ENCODE results near the gene RGS3.

Gene RGS3

DNA sequence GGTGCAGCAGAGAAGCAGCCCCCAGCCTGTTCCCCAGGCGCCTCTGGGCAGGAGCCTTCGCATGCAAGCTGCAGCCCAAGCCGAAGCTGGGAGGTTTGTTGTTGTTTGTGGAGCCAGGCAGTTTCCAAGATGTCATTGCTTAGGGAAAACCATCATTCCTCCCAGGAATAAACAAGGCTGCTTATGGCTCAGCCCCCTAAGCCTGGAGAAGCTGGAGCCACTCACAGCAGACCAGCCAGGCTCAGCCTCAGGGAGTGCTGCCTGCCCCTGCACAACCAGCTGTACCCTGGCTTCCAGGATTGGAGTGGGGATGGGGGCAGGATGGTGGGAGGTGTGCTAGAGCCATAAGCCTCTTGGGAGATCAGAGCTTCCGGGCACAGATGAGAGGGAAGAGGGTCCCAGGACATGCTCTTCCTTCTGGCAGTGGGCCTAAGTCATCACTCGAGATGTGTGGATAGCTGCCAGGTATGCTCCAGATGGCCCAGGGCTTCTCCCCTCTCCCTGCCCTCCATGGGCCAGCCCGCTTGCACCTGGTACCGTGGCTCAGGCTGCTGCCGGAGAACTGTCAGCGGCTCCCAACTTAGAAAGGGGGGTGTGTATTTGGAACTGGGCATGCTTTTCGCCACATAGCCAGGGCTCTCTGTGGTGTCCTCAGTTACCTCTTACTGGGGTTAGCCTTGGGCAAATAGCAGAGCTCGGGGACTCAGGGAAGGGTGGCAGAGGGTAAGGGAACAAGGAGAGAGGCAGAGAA is 105.2 kb downstream of the RGS3 start:
- peaks cover 2% of the 10 kb centered on the region; the same call in 1 of the 2 replicates for H3K27me3 ChIP-seq (ENCODE audit: control insufficient read depth, insufficient read depth, low read length)
- WGBS (ENCODE audit: insufficient coverage, insufficient read length) = no CpG with 5 or more reads among the region's 11 CpGs
- no peak overlapping the region for H3K4me3 ChIP-seq (ENCODE audit: low read length)
- H3K4me1 ChIP-seq (ENCODE audit: control insufficient read depth, insufficient read depth, low read length) = no peaks in the 10 kb centered on the region
- H3K27ac ChIP-seq (ENCODE audit: low read length) = no peak overlapping the region
- no peak for DNase-seq (ENCODE audit: low read depth, low spot score)
- no peaks in the 10 kb centered on the region for H3K36me3 ChIP-seq (ENCODE audit: control insufficient read depth, insufficient read depth, low read length)
- H3K9me3 ChIP-seq (ENCODE audit: control insufficient read depth, insufficient read depth, low read length) = no peaks in the 10 kb centered on the region

- no peak for DNase-seq (ENCODE audit: low read depth, low spot score)
- H3K4me3 ChIP-seq (ENCODE audit: low read length) = no peak overlapping the region
- H3K27me3 ChIP-seq (ENCODE audit: control insufficient read depth, insufficient read depth, low read length) = no peaks in the 10 kb centered on the region
- no peaks in the 10 kb centered on the region for H3K9me3 ChIP-seq (ENCODE audit: control insufficient read depth, insufficient read depth, low read length)
- no CpG with 5 or more reads among the region's 2 CpGs for WGBS (ENCODE audit: insufficient coverage, insufficient read length)
- H3K27ac ChIP-seq (ENCODE audit: low read length) = no peak overlapping the region
- peaks cover 3% of the 10 kb centered on the region; the same call in 1 of the 2 replicates for H3K4me1 ChIP-seq (ENCODE audit: control insufficient read depth, insufficient read depth, low read length)
- H3K36me3 ChIP-seq (ENCODE audit: control insufficient read depth, insufficient read depth, low read length) = no peaks in the 10 kb centered on the region
Measured at GRCh38 chr9:113569472-113570060, 106.0 kb downstream of the RGS3 start.

DNA sequence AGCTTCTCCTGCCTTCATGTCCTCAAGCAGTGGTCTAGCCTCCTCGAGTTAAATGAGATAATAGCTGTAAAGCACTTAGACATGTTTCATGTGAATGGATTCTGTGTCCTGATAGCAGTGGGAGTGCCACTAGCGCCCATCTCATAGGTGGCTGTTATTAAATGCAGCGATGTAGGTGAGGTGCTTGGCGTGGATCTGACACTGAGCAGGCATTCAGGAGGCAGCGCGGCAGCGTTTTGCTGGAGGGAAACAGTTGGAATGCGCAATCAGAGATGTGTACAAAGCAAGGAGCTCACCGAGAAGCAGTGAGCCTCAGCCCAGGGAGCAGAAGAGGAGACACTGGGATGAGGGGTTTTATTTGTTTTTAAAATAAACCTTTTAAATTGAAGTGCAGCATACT is 106.6 kb downstream of the RGS3 start:
- no peaks in the 10 kb centered on the region for H3K9me3 ChIP-seq (ENCODE audit: control insufficient read depth, insufficient read depth, low read length)
- peaks cover 3% of the 10 kb centered on the region; the same call in 1 of the 2 replicates for H3K4me1 ChIP-seq (ENCODE audit: control insufficient read depth, insufficient read depth, low read length)
- H3K27me3 ChIP-seq (ENCODE audit: control insufficient read depth, insufficient read depth, low read length) = no peaks in the 10 kb centered on the region
- H3K36me3 ChIP-seq (ENCODE audit: control insufficient read depth, insufficient read depth, low read length) = no peaks in the 10 kb centered on the region
- H3K4me3 ChIP-seq (ENCODE audit: low read length) = no peak overlapping the region
- no CpG with 5 or more reads among the region's 9 CpGs for WGBS (ENCODE audit: insufficient coverage, insufficient read length)
- DNase-seq (ENCODE audit: low read depth, low spot score) = no peak
- no peak overlapping the region for H3K27ac ChIP-seq (ENCODE audit: low read length)

DNA sequence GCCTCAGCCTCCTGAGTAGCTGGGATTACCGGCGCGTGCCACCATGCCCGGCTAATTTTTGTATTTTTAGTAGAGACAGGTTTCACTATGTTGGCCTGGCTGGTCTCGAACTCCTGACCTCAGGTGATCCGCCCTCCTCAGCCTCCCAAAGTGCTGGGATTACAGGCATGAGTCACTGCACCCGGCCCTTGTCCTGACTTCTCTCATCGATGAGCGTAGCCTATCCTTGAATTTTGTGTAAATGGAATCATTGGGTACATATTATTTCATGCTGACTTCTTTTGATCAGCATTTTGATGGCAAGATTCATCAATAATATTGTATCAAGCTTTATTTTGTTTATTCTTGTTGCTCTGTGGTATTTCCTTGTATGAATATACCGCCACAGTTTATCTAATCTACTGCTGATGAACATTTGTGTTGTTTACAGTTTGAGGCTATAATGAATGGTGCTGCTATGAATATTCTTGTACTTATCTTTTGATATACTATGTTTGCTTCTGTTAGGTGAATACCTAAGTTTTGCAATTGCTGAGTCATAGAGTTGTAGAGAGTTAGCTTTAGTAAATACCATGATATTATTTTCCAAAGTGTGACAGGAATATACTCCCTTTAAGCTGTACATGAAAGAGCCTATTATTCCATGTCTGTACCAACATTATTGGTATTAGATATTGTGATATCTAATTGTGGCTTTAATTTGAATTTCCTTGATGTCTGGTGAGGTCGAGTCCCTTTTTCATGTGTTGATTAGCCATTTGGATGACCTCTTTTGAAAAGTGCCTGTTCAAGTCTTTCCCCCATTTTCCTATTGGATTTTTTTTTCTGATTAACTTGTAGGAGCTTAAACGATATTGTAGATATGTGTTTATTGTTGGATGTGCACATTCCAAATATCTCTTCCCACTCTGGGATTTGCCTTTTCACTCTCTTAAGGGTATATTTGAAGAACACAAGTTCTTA is 107.5 kb downstream of the RGS3 start:
- Histone ChIP-seq H3K4me1 (ENCODE audit: control insufficient read depth, insufficient read depth, low read length) (peaks cover 3% of the 10 kb centered on the region; the same call in 1 of the 2 replicates), H3K4me3 (ENCODE audit: low read length) (no peak overlapping the region), H3K36me3 (ENCODE audit: control insufficient read depth, insufficient read depth, low read length) (no peaks in the 10 kb centered on the region), H3K27me3 (ENCODE audit: control insufficient read depth, insufficient read depth, low read length) (no peaks in the 10 kb centered on the region), H3K27ac (ENCODE audit: low read length) (no peak overlapping the region), H3K9me3 (ENCODE audit: control insufficient read depth, insufficient read depth, low read length) (no peaks in the 10 kb centered on the region)
- no CpG with 5 or more reads among the region's 12 CpGs for WGBS (ENCODE audit: insufficient coverage, insufficient read length)
- DNase-seq (ENCODE audit: low read depth, low spot score) = no peak

GRCh38 chr9:113572076-113572861 is 108.7 kb downstream of the RGS3 start:
- H3K9me3 ChIP-seq (ENCODE audit: control insufficient read depth, insufficient read depth, low read length) = no peaks in the 10 kb centered on the region
- WGBS (ENCODE audit: insufficient coverage, insufficient read length) = no CpG with 5 or more reads among the region's 8 CpGs
- no peak overlapping the region for H3K27ac ChIP-seq (ENCODE audit: low read length)
- H3K4me3 ChIP-seq (ENCODE audit: low read length) = no peak overlapping the region
- no peak for DNase-seq (ENCODE audit: low read depth, low spot score)
- no peaks in the 10 kb centered on the region for H3K27me3 ChIP-seq (ENCODE audit: control insufficient read depth, insufficient read depth, low read length)
- H3K36me3 ChIP-seq (ENCODE audit: control insufficient read depth, insufficient read depth, low read length) = no peaks in the 10 kb centered on the region
- peaks cover 3% of the 10 kb centered on the region; the same call in 1 of the 2 replicates for H3K4me1 ChIP-seq (ENCODE audit: control insufficient read depth, insufficient read depth, low read length)

DNA sequence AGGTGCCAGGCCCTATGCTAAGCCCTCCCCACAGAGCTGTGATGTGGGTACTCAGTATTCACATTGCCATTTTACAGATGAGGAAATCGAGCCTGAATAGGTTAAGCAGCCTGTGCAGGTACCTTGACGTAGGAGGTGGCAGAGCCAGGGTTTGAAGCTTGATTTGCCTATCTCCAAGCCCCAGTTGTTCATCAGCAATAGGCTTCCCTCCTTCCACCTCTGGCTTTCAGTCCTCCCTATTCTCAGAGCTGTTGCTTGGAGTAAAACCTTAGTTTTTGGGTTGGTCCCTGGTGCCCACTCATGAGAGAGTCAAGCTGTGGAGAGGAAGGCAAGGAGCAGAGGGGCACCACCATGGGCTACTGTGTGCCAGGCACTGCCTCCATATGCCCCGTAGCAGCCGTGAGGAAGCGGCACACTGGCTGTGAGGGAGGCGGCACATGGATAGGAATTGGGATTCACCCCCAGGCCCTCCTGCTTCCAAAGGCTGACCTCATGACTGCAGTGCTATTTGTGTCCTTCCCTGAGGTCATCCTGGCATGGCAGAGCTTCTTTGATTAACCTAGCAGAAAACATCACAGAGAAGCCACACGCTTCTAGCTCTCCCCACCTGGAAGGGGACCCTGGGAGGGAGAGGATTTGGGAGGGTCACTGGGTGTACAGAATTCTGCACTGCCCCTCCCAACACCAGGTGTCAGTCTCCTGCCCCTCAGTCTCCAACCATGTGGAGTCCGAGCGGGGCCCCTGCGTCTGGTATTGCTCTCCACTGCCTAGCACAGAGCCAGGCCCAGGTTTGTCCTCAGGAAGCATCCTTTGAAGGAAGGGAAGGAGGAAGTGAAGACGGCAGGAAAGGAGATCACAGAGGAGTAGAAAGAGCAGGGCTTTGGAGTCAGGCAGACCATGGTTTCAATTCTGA is 109.8 kb downstream of the RGS3 start:
- no peak for DNase-seq (ENCODE audit: low read depth, low spot score)
- H3K36me3 ChIP-seq (ENCODE audit: control insufficient read depth, insufficient read depth, low read length) = no peaks in the 10 kb centered on the region
- WGBS (ENCODE audit: insufficient coverage, insufficient read length) = no CpG with 5 or more reads among the region's 11 CpGs
- peaks cover 3% of the 10 kb centered on the region; the same call in 1 of the 2 replicates for H3K4me1 ChIP-seq (ENCODE audit: control insufficient read depth, insufficient read depth, low read length)
- H3K9me3 ChIP-seq (ENCODE audit: control insufficient read depth, insufficient read depth, low read length) = no peaks in the 10 kb centered on the region
- no peak overlapping the region for H3K27ac ChIP-seq (ENCODE audit: low read length)
- H3K27me3 ChIP-seq (ENCODE audit: control insufficient read depth, insufficient read depth, low read length) = no peaks in the 10 kb centered on the region
- H3K4me3 ChIP-seq (ENCODE audit: low read length) = no peak overlapping the region

DNA sequence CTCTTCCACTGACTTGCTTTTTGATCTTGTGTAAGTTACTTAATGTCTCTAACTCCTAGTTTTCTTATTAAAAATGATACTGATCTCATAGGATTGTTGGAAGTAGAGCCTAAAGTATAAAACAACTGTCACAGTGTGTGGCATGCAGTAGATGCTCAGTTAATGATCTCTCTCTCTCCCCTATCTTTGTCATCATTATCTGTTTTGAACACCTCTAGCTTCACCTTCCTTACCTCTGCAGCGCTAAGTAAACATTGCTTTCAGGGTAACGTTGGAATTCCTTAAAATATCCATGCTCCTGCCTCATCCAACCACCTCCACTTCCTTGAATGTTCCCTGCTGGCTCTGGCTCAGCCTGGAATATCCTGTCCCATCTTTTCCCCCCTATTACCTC is 110.4 kb downstream of the RGS3 start:
- Histone ChIP-seq H3K36me3 (ENCODE audit: control insufficient read depth, insufficient read depth, low read length) (no peaks in the 10 kb centered on the region), H3K4me3 (ENCODE audit: low read length) (no peak overlapping the region), H3K27ac (ENCODE audit: low read length) (no peak overlapping the region), H3K9me3 (ENCODE audit: control insufficient read depth, insufficient read depth, low read length) (no peaks in the 10 kb centered on the region), H3K27me3 (ENCODE audit: control insufficient read depth, insufficient read depth, low read length) (no peaks in the 10 kb centered on the region), H3K4me1 (ENCODE audit: control insufficient read depth, insufficient read depth, low read length) (peaks cover 3% of the 10 kb centered on the region; the same call in 1 of the 2 replicates)
- no CpG with 5 or more reads among the region's 2 CpGs for WGBS (ENCODE audit: insufficient coverage, insufficient read length)
- no peak for DNase-seq (ENCODE audit: low read depth, low spot score)

DNA sequence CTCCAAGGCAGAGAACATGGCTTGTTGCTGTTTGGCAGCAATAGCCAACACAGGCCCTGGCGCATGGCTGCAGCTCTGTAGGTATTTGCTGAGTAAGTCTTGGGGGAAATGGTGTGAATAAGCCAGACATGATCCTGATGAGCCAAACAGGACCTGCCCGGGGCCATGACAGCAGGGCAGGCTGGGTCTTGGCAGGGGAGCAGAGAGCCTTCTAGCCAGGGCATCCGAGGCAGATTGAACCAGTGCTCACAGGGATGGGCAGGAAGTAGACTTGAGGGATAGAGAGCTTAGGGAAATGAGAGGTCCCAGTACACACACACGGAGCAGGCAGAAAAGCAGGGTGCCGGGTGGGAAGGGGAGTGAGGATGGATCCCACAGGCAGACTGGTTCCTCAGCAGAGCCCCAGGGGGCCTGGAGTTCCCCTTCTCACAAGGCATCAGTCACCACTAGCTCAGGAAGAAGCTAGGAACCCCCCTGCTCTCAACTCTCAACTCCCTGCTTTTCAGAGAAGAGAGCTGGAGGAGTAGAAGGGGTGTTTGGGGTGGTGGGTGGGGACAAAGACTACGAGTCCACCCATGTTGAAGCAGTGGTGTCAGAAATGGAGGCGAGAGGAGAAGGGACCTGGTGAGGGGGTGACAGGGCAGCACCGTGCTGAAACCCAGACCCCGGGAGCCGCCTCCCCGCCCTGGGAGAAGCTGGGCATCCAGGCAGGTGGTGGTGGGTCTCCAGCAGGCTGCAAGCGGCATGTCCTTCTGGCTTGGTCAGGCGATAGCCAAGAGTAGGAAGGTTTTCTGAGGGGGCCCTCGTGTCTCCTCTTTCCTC is 111.1 kb downstream of the RGS3 start:
- no CpG with 5 or more reads among the region's 14 CpGs for WGBS (ENCODE audit: insufficient coverage, insufficient read length)

More for the DNA sequence above, 111.1 kb downstream of the RGS3 start:
- Histone ChIP-seq H3K4me3 (ENCODE audit: low read length) (no peak overlapping the region), H3K27ac (ENCODE audit: low read length) (no peak overlapping the region), H3K27me3 (ENCODE audit: control insufficient read depth, insufficient read depth, low read length) (no peaks in the 10 kb centered on the region), H3K4me1 (ENCODE audit: control insufficient read depth, insufficient read depth, low read length) (peaks cover 4% of the 10 kb centered on the region), H3K36me3 (ENCODE audit: control insufficient read depth, insufficient read depth, low read length) (no peaks in the 10 kb centered on the region), H3K9me3 (ENCODE audit: control insufficient read depth, insufficient read depth, low read length) (no peaks in the 10 kb centered on the region)
- DNase-seq (ENCODE audit: low read depth, low spot score) = no peak

Measured in iPS DF 6.9 (cell line).